Measurements from ENCODE around the gene UNC45B. TPM values are rescaled to one million over a fixed set of nuclear protein-coding genes. Genes with fewer than 3 reads are reported as not detected.

The UNC45B gene, protein sequence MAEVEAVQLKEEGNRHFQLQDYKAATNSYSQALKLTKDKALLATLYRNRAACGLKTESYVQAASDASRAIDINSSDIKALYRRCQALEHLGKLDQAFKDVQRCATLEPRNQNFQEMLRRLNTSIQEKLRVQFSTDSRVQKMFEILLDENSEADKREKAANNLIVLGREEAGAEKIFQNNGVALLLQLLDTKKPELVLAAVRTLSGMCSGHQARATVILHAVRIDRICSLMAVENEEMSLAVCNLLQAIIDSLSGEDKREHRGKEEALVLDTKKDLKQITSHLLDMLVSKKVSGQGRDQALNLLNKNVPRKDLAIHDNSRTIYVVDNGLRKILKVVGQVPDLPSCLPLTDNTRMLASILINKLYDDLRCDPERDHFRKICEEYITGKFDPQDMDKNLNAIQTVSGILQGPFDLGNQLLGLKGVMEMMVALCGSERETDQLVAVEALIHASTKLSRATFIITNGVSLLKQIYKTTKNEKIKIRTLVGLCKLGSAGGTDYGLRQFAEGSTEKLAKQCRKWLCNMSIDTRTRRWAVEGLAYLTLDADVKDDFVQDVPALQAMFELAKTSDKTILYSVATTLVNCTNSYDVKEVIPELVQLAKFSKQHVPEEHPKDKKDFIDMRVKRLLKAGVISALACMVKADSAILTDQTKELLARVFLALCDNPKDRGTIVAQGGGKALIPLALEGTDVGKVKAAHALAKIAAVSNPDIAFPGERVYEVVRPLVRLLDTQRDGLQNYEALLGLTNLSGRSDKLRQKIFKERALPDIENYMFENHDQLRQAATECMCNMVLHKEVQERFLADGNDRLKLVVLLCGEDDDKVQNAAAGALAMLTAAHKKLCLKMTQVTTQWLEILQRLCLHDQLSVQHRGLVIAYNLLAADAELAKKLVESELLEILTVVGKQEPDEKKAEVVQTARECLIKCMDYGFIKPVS
- total RNA-seq: under 0.01 TPM in 1 of 2 replicates, not detected in the other

DNA sequence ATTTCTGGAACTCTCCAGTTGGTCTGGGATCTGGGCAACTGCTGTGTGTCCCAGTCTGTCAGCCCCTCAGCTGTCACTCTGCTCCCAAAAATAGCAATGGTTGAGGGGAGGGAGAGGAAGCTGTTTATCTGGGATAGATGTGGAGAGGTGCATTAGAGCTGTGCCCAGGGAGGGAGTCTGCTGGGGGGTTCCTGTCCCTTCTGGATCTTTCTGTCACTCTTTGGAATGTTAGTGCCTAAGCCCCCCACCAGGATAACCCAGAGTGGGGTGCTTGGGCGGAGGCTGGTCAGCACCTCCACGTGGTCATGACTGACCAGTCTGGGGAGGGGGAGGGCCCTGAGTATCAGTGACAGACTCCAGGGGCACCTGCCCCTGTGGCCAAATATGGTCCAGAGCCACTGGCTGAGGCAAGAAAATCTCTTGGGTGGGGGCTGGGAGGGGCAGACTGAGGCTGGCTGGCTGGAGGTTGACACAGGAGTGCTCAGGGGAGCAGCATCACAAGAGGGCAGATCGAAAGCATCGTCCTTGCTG lies at the start of gene UNC45B:
TSS of gene UNC45B (plus strand) at position 443 of the 531 bp plus-strand sequence. CDS start 447 bp downstream, outside the sequence.

DNA sequence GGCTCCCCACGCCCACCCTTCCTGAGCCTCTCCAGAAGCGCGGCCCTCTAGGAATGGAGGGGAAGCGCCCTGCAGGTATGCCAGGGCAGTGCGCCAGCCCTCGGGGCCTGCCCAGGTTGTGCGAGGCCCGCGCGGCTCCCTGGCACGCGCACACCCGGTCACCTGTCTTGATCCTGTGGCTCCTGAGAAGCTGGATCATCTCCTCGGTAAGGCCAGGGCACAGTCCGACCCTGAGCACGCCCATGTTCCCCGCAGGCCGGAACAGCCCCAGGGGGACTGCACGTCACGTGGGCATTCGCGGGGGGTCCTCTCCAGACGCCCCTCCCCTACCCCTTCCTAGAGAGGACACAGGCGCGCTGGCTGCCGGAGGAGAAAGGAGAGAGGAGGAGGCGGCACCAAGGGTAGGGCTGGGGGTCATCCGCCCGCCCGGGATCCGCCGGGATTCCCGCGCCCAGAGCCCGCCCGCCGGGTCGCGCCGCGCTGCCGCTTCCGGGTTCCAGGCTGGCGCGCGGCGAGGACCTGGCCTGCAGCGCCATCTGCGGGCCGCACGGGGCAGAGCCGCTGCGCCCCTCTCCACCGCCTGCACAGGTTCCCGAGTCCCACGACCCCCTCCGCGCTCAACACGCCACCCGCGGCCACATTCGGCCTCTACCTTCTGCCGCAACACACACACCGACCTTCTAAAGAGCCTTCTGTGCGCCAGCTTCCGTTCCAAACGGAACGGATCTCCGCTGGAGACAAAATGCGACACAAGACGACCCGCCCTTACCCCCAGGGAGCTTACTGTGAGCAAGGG lies 28.0 kb upstream of the UNC45B start, which contains the start of gene RAD51D:
TSS of gene RAD51D (minus strand) at position 491 of the 796 bp plus-strand sequence. CDS start at position 244, 247 bp downstream.

DNA sequence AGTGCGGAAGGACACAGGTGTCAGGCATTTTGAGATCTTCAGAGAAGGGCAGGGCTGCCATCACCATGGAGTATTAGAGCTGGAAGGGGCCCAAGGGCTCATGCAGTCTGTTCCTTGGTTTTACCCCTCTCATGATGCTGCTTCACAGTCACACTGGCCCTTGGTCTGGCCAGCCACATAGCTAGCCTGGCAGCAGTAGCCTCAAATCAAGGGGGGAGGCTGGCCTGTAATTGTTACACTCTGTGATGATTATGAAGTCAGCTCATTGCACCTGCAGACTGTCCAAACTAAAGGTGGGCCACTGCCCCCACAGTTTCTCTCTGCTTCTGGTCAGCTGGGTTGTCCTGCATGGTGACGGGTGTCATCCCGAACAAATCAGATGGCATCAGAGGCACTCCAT lies 26.3 kb upstream of the UNC45B start, which contains the start of gene FNDC8:
TSS of gene FNDC8 (plus strand) at position 301 of the 400 bp plus-strand sequence. CDS start at position 380, 79 bp downstream.

DNA sequence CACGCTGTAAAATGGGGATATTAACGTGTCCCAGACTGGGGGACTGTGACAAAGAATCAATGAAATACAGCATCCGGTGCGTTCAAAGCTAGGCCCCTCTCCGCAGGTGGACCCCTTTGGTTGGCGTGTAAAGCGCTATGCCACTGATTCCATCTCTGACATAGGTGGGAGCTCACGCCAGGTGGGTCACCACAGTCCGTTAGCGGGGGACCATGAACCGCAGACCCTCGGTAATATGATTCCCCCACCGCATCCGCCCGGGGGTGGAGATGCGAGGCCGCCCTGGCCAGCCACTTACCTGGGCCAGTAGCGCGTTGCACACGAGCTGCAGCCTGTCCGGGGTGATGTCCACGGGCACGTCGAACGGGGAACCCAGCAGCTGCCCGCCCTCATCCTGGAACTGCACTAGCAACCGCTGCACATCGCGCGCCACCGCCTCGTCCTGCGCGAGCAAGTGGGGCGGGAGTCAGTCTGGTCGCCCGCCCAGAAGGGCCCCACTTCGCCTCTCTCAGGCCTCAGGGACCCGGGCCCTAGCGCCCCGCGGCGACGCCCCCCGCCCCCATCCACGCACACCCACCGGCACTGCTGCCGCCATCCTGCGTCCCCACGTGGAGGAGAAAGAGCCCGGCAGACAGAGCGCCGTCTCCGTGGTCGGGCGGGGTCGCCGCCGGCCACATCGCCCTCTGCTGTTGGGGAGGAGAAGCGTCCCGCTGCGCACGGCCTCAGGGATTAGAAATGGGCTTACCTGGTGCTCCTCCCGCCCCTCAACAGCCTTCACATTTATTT lies 5.7 kb upstream of the UNC45B start, which contains the start of gene NLE1:
TSS of gene NLE1 (minus strand) at position 623 of the 786 bp plus-strand sequence. CDS start at position 595, 28 bp downstream.

DNA sequence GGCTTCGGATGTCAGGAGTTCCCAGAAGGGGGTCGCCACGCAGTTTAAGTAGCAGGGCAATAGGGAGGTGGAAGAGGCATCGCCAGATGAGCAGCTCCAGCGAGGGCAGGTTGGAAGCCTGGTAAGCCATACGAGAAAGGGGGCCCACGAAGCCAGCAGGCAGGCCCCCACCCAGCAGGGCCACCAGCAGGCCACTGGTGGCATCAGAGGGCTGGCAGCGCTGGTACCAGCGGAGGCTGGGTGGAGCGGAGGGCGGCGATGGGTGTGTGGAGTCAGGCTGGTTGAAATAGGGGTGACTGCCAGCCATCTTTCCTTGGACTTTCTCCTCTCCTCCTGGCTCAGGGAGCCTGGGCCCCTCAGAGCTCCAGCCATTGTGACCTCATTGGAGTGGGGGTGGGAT lies 46.4 kb downstream of the UNC45B start, which contains the start of gene SLC35G3:
TSS of gene SLC35G3 (minus strand) at position 393 of the 400 bp plus-strand sequence. CDS start at position 307, 86 bp downstream.

Other genes starting within 250 kb of the UNC45B start
- gene CCT6B, start 186.4 kb upstream of the UNC45B start, total RNA-seq: 0.16 and 0.25 TPM in 2 replicates
- 12.6 and 15.4 TPM in 2 replicates for gene ZNF830, start 186.3 kb upstream of the UNC45B start, total RNA-seq
- 18.0 and 66.8 TPM in 2 replicates for gene LIG3, start 167.3 kb upstream of the UNC45B start, total RNA-seq
- gene RFFL, start 84.1 kb upstream of the UNC45B start, total RNA-seq: 3.7 and 9.9 TPM in 2 replicates
- gene RAD51D, start 28.0 kb upstream of the UNC45B start, total RNA-seq: 7.4 and 9.3 TPM in 2 replicates
- gene FNDC8, start 26.2 kb upstream of the UNC45B start, total RNA-seq: not detected in 2 replicates
- 12.1 and 17.6 TPM in 2 replicates for gene NLE1, start 5.5 kb upstream of the UNC45B start, total RNA-seq
- gene SLC35G3, start 46.6 kb downstream of the UNC45B start, total RNA-seq: not detected in 2 replicates
- 20.7 and 44.3 TPM in 2 replicates for gene SLFN5, start 95.3 kb downstream of the UNC45B start, total RNA-seq
- 70.3 and 80.1 TPM in 2 replicates for gene SLFN11, start 225.8 kb downstream of the UNC45B start, total RNA-seq